Right lobe of liver (tissue), 4 donors: Measurements from ENCODE around the gene INSIG2.

ENCODE experiments used
- POLR2A ChIP-seq: fragments of 450-650 bp; IDR thresholded peaks from one replicate; pipeline ENCODE4 v1.6.1; 2017; ENCODE audit warnings: antibody characterized with exemption, mild to moderate bottlenecking
- TF ChIP-seq, protein P1 (sequence below), 4 donors: fragments of 200-600 bp in 3 of 4; fragments of 450-650 bp in 1 of 4; IDR thresholded peaks; one replicate each; pipeline versions ENCODE4 v1.5.1 to v1.8.0; 2016 to 2022; ENCODE audit warnings: antibody characterized with exemption in 4 of 4, mild to moderate bottlenecking in 2 of 4
- donor health status: DM: no; HTN: no; CAD: no.
- donor health status: DM: no; HTN: no; CAD: no.
- donor health status: DM: no; HTN: yes; CAD: no.

DNA sequence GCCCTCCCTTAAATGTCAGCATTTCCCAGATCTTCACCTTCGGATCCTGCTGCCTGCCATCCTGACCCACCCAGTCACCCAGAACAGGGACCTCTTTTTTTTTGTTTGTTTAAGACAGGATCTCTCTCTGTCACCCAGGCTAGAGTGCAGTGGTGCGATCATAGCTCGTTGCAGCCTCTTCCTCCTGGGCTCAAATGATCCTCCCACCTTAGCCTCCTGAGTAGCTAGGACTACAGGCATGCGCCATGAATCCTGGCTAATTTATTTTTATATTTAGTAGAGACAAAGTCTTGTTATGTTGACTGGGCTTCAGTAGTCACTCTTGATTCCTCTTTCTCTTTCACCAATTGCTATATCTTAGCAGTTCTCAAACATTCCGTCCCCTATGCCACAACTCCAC lies 39.0 kb downstream of the INSIG2 start:
- no peak for TF ChIP-seq POLR2A
- TF ChIP-seq, protein P1, sequence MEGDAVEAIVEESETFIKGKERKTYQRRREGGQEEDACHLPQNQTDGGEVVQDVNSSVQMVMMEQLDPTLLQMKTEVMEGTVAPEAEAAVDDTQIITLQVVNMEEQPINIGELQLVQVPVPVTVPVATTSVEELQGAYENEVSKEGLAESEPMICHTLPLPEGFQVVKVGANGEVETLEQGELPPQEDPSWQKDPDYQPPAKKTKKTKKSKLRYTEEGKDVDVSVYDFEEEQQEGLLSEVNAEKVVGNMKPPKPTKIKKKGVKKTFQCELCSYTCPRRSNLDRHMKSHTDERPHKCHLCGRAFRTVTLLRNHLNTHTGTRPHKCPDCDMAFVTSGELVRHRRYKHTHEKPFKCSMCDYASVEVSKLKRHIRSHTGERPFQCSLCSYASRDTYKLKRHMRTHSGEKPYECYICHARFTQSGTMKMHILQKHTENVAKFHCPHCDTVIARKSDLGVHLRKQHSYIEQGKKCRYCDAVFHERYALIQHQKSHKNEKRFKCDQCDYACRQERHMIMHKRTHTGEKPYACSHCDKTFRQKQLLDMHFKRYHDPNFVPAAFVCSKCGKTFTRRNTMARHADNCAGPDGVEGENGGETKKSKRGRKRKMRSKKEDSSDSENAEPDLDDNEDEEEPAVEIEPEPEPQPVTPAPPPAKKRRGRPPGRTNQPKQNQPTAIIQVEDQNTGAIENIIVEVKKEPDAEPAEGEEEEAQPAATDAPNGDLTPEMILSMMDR (IDR thresholded peaks at IDR 0.05), result no peak
